ENCODE measurements around the gene PSMA7. TPM values are rescaled to one million over a fixed set of nuclear protein-coding genes. Genes with fewer than 3 reads are reported as not detected.

PSMA7 gene
- total RNA-seq, 1 experiment from 2014 or later: 514 TPM

DNA sequence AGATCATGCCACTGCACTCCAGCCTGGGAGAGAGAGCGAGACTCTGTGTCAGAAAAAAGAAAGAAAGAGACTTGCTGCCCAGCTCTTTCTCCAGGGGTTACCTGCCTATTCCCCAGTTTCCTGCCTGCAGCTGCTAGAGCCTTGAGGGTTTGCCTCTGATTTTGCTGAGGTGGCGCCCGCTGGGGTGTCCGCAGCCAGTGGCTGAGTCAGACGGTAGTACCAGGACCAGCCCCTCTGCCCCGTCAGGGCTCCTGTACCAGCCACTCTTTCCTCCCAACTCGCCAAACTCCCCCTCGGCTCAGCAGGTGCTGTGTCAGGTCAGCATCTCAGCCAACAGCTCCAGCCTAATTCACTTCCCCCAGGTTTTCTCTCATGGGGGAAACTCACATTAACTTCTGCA is 28.3 kb downstream of the PSMA7 start:
- Mint-ChIP-seq H3K4me3 (ENCODE audit: low read depth, unreplicated experiment) (no peak overlapping the region), H3K27ac (ENCODE audit: unreplicated experiment) (no peak overlapping the region), H3K4me1 (ENCODE audit: low read depth, unreplicated experiment) (no peaks in the 10 kb centered on the region), H3K36me3 (ENCODE audit: insufficient read depth, unreplicated experiment) (peaks cover 11% of the 10 kb centered on the region), H3K9me3 (ENCODE audit: low read depth, unreplicated experiment) (peaks cover 6% of the 10 kb centered on the region), H3K27me3 (ENCODE audit: unreplicated experiment) (peaks cover 46% of the 10 kb centered on the region)
- no peak for DNase-seq
- intact Hi-C loops (cut with micrococcal nuclease; ENCODE audit: unreplicated experiment): no loop called here
- CTCF ChIA-PET: interaction anchor here (0.9 kb wide), 1 partner anchor 11 kb away, joined by 3 read pairs; no protein-coding TSS in a partner anchor
- TF ChIP-seq, protein P1, sequence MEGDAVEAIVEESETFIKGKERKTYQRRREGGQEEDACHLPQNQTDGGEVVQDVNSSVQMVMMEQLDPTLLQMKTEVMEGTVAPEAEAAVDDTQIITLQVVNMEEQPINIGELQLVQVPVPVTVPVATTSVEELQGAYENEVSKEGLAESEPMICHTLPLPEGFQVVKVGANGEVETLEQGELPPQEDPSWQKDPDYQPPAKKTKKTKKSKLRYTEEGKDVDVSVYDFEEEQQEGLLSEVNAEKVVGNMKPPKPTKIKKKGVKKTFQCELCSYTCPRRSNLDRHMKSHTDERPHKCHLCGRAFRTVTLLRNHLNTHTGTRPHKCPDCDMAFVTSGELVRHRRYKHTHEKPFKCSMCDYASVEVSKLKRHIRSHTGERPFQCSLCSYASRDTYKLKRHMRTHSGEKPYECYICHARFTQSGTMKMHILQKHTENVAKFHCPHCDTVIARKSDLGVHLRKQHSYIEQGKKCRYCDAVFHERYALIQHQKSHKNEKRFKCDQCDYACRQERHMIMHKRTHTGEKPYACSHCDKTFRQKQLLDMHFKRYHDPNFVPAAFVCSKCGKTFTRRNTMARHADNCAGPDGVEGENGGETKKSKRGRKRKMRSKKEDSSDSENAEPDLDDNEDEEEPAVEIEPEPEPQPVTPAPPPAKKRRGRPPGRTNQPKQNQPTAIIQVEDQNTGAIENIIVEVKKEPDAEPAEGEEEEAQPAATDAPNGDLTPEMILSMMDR (IDR thresholded peaks at IDR 0.05; ENCODE audit: unreplicated experiment): no peak
- BruUV-seq (replicated peaks): no TSS peak

DNA sequence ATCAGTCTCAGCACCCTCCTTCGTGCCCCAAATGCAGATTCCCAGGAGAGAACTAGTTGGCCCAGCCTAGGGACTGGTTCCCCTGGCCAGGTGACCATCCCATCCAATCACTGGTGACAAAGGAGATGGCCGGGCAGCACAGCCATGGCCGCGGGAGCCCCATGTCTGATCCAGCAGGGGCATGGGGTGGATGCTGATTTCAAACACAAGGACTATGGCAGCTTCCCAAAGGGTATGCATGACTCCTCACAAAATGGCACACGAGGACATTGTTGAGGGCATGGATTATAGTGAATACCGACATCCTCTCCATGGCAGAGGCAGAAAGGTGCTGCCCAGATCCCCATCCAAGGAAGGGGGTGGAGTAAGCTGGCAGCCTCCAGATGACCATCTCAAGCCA is 30.8 kb downstream of the PSMA7 start:
- intact Hi-C loops (cut with micrococcal nuclease; ENCODE audit: unreplicated experiment): no loop called here
- H3K27ac Mint-ChIP-seq (ENCODE audit: unreplicated experiment): no peak overlapping the region
- BruUV-seq (replicated peaks): no TSS peak
- H3K27me3 Mint-ChIP-seq (ENCODE audit: unreplicated experiment): peaks cover 21% of the 10 kb centered on the region
- TF ChIP-seq, protein P1 (IDR thresholded peaks at IDR 0.05; ENCODE audit: unreplicated experiment): no peak
- H3K9me3 Mint-ChIP-seq (ENCODE audit: low read depth, unreplicated experiment): peaks cover 15% of the 10 kb centered on the region
- no peak for DNase-seq
- H3K36me3 Mint-ChIP-seq (ENCODE audit: insufficient read depth, unreplicated experiment): peaks cover 4% of the 10 kb centered on the region
- no peaks in the 10 kb centered on the region for H3K4me1 Mint-ChIP-seq (ENCODE audit: low read depth, unreplicated experiment)
- CTCF ChIA-PET: interaction anchor here (1.0 kb wide), 1 partner anchor 9 kb away, joined by 8 read pairs; no protein-coding TSS in a partner anchor
- H3K4me3 Mint-ChIP-seq (ENCODE audit: low read depth, unreplicated experiment): no peak overlapping the region

DNA sequence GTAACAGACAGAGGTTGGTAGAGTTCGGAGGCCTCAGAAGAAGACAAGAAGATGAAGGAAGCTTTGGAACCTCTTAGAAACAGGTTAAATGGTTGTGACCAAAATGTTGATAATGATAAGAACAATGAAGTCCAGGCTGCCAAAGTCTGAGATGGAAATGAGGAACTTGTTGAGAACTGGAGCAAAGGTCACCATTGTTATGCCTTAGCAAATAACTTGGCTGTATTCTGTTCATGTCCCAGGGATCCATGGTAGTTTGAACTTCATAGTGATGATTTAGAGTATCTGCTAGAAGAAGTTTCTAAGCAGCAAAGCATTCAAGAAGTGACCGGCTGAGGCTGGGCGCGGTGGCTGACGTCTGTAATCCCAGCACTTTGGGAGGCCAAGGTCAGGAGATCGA is 32.0 kb downstream of the PSMA7 start:
- CTCF ChIA-PET: no interaction called here
- no peaks in the 10 kb centered on the region for H3K4me1 Mint-ChIP-seq (ENCODE audit: low read depth, unreplicated experiment)
- peaks cover 18% of the 10 kb centered on the region for H3K9me3 Mint-ChIP-seq (ENCODE audit: low read depth, unreplicated experiment)
- BruUV-seq (replicated peaks): no TSS peak
- peaks cover 4% of the 10 kb centered on the region for H3K36me3 Mint-ChIP-seq (ENCODE audit: insufficient read depth, unreplicated experiment)
- H3K27ac Mint-ChIP-seq (ENCODE audit: unreplicated experiment): no peak overlapping the region
- no peak overlapping the region for H3K4me3 Mint-ChIP-seq (ENCODE audit: low read depth, unreplicated experiment)
- H3K27me3 Mint-ChIP-seq (ENCODE audit: unreplicated experiment): peaks cover 9% of the 10 kb centered on the region
- intact Hi-C loops (cut with micrococcal nuclease; ENCODE audit: unreplicated experiment): no loop called here
- TF ChIP-seq, protein P1 (IDR thresholded peaks at IDR 0.05; ENCODE audit: unreplicated experiment): no peak
- DNase-seq: no peak

DNA sequence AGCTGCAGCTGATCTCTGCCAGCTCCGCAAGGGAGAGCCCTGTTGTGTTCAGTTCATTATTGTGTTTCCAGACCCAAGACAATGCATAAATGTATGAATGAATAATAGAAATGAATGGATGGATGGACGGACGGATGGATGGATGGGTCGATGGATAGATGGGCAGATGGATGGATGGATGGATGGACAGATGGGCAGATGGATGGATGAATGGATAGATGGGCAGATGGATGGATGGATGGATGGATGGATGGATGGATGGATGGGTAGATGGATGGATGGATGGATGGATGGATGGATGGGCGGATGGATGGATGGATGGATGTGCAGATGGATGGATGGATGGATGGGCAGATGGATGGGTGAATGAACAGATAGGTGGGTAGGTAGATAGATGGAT is 37.6 kb downstream of the PSMA7 start:
- peaks cover 17% of the 10 kb centered on the region for H3K27me3 Mint-ChIP-seq (ENCODE audit: unreplicated experiment)
- H3K4me3 Mint-ChIP-seq (ENCODE audit: low read depth, unreplicated experiment): no peak overlapping the region
- no peaks in the 10 kb centered on the region for H3K4me1 Mint-ChIP-seq (ENCODE audit: low read depth, unreplicated experiment)
- H3K27ac Mint-ChIP-seq (ENCODE audit: unreplicated experiment): no peak overlapping the region
- intact Hi-C loops (cut with micrococcal nuclease; ENCODE audit: unreplicated experiment): no loop called here
- no peaks in the 10 kb centered on the region for H3K36me3 Mint-ChIP-seq (ENCODE audit: insufficient read depth, unreplicated experiment)
- TF ChIP-seq, protein P1 (IDR thresholded peaks at IDR 0.05; ENCODE audit: unreplicated experiment): no peak
- DNase-seq: no peak
- no TSS peak for BruUV-seq (replicated peaks)
- peaks cover 25% of the 10 kb centered on the region for H3K9me3 Mint-ChIP-seq (ENCODE audit: low read depth, unreplicated experiment)
- CTCF ChIA-PET: interaction anchor here (0.8 kb wide), 1 partner anchor 37 kb away, joined by 3 read pairs; no protein-coding TSS in a partner anchor

Measured in Calu3 (cell line).